ENCODE results near the gene MALAT1. TPM values are rescaled to one million over a fixed set of nuclear protein-coding genes. Genes with fewer than 3 reads are reported as not detected.

MALAT1 gene
- total and polyA plus RNA-seq, 2 of the 8 experiments (the other 6 are each of a cell fraction or from before 2014, with no cell fraction given) = 115 to 984 TPM

DNA sequence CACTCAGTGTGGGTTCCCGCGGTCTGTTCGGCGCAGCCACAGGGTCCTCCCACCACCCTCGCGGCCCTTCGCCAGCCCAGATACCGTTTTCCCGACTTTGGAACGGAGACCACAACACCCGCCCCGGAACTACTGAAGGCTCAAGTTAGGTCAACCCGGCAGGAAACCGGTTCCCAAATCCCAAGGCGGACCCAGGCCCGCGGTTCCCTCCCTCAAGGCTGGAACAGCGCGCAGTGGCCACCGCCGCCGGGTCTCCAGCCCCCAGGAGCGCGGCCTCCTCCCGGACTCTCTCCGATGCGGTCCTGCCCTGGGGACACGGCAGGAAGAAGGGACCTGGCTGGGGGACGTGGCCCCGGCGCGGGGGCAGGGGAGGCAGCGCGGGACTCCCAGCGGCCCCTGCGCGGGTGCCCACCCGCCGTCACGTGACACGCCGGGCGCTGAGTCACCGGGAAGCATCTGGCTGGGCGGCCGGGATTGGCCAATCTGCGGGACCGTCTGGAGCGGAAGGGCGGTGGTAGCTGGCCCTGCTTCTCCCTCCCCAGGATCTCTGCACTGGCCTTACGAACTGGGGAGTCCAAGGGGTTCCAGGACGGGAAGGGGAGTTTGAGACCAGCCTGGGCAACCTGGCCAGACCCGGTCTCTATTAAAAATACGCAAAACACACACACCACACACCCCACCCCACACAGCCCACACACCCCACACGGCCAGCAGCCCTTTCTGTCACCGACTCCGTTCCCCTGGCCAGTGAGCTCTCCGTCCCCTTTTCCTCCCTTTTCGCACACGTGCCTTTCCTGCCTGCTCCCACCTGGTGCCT lies 21.5 kb upstream of the MALAT1 start (continued):
- TF ChIP-seq, protein P1, sequence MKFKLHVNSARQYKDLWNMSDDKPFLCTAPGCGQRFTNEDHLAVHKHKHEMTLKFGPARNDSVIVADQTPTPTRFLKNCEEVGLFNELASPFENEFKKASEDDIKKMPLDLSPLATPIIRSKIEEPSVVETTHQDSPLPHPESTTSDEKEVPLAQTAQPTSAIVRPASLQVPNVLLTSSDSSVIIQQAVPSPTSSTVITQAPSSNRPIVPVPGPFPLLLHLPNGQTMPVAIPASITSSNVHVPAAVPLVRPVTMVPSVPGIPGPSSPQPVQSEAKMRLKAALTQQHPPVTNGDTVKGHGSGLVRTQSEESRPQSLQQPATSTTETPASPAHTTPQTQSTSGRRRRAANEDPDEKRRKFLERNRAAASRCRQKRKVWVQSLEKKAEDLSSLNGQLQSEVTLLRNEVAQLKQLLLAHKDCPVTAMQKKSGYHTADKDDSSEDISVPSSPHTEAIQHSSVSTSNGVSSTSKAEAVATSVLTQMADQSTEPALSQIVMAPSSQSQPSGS (IDR thresholded peaks at IDR 0.05; ENCODE audit: low read length) = no peak
- TF ChIP-seq, protein P2, sequence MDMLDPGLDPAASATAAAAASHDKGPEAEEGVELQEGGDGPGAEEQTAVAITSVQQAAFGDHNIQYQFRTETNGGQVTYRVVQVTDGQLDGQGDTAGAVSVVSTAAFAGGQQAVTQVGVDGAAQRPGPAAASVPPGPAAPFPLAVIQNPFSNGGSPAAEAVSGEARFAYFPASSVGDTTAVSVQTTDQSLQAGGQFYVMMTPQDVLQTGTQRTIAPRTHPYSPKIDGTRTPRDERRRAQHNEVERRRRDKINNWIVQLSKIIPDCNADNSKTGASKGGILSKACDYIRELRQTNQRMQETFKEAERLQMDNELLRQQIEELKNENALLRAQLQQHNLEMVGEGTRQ (IDR thresholded peaks at IDR 0.05; ENCODE audit: low read length) = peak; percentile 96
- peak; percentile 45 for TF ChIP-seq CREB1 (IDR thresholded peaks at IDR 0.05)
- no peak for TF ChIP-seq EP300 (IDR thresholded peaks at IDR 0.05; ENCODE audit: borderline replicate concordance in 1 of 2, low read depth in 2 of 2, low read length in 2 of 2)
- no peak for TF ChIP-seq CTBP2 (IDR thresholded peaks at IDR 0.05; ENCODE audit: borderline replicate concordance, insufficient read depth, insufficient read length, low read length)
- TF ChIP-seq GABPA (IDR thresholded peaks at IDR 0.05; ENCODE audit: borderline replicate concordance, insufficient read depth, low read length) = peak; percentile 15; the same call in 1 of the 2 replicates
- no peak for TF ChIP-seq YY1 (IDR thresholded peaks at IDR 0.05; ENCODE audit: low read depth, low read length)
- TF ChIP-seq POLR2A (IDR thresholded peaks at IDR 0.05; ENCODE audit: control extremely low read depth in 1 of 2, low read depth in 2 of 2, low read length in 2 of 2) = peak; percentile 70 to 88
